NCI-H748 treated with DMSO at 0.1 percent for 48 hours (cell line): ENCODE measurements around the gene RPL38.
A peak's percentile ranks its signal among the peaks of the same experiment; 100 is the strongest.
"Not testable (repeated sequence)": the region's sequence is repeated elsewhere in the genome, so short reads cannot be mapped to it uniquely, and the experiment has no call there.

Experiments
- DNase-seq: peaks from one replicate; lab custom pipeline; 2025; lab: John Stamatoyannopoulos, UW

RPL38 gene

DNA sequence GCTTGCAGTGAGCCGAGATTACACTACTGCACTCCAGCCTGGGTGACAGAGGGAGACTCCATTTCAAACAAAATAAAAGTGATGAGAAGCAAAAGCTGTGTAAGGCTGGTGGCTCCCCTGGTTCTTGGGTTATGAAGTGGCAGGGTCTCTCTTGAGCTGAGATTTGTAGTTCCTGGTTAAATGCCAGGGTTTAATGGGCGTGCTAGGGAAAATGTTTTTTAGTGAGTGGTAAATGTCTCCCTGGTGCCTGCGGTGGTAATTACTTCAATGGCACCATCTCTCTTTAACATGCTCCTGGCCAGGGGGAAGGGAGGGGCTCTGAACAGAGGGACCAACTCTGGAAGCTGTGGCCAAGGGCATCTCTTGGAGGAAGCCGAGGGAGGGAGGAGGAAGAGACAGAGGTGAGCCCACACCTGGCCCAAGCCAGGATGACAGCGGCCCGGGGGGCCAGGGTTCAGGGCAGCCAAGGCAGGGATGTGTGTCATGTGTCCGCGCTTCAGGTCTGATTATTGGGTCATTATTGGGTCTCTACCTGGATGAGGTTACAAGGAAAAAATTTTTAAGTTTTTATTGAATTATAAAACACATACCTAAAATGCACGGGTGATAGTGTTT lies 17.8 kb upstream of the RPL38 start:
- DNase-seq = no peak

DNA sequence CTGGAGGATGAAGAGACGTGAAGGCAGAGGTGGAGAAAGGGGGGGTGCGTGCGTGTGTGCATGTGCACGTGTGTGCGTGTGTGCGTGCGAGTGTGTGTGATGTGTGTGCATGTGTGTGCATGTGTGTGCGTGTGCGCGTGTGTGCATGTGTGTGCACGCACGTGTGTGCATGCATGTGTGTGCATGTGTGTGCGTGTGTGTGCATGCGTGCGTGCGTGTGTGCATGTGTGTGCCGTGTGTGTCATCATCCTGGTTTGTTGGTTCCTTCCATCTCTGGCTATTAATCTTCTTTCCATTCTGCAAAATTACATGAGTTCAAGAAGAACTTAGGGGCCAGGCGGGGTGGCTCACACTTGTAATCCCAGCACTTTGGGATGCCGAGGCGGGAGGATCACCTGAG lies 17.0 kb upstream of the RPL38 start:
- no peak for DNase-seq

DNA sequence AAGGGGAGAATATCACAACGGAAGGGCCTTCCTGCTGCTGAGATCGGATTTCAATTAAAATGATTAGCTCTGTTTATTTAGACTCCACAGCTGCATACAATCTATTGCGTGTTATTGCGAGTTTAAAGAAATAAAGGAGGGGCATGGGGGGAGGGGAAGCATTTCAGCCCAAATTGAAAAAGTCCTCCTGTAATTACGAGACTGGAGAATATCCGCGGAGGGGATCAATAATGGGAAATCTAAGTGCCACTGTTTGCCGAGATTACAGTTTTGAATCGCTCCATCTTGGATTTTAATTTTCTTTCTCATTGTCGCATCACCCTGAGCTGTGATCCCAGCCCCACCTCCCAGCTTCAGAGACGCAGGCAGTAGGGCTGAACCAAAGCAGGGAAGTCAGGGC lies 15.7 kb upstream of the RPL38 start:
- DNase-seq = peak; percentile 53

DNA sequence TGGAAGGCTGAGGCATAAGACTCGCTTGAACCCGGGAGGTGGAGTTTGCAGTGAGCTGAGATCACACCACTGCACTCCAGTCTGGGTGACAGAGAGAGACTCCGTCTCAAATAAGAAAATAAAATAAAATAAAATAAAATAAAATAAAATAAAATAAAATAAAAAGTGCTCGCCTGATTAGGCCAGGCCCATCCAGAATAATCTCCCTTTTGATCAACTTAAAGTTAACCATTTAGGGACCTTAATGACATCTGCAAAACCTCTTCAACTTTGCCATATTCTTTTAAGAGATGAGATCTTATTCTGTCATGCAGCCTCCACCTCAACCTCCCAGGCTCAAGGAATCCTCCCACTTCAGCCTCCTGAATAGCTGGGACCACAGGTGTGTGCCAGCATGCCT lies 14.8 kb upstream of the RPL38 start:
- DNase-seq = not testable (repeated sequence)

DNA sequence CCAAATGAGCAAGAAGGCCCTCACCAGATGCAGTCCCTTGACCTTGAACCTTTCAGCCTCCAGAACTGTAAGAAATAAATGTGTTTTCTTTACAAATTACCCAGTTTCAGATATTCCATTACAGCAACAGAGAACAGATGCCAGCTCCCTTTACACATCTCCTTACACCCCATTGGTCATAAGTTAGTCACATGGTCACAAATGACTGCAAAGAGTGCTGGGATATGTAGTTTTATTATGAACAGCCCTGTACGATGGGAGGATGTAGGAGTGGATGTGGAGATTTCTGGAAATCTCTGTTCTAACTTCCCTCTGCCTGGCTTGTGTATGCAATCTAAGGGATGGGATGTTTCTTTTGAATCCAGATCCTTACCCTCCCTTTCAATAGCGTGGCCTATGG lies 13.3 kb upstream of the RPL38 start:
- DNase-seq = peak; percentile 7

DNA sequence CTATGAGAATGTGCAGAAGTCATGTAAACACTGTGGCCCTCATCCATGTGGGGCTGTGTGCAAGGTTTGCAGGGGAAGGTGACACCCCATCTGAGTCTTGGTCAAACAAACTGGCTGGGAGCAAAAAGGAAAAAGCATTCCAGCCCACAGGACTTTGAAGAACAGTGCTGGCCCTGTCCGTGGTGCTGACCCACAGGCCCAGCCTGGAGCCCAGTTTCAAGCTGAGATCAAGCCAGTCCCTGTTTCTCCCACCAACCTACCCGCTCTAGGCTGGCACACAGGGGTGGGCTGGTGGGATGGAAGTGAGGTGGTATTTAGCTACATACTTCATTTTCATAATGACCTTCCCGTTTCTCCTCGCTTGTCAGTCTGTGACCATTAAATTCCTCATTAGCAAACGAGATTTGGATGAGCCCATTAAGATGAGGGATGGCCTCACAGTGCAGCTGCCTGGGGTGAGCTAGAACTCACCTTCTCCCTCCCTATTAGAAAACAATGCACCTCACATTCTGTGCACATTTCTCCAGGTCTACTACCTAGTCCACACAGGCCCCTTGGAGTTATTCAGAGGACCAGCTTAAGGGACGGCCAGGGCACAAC lies 12.6 kb upstream of the RPL38 start:
- no peak for DNase-seq

DNA sequence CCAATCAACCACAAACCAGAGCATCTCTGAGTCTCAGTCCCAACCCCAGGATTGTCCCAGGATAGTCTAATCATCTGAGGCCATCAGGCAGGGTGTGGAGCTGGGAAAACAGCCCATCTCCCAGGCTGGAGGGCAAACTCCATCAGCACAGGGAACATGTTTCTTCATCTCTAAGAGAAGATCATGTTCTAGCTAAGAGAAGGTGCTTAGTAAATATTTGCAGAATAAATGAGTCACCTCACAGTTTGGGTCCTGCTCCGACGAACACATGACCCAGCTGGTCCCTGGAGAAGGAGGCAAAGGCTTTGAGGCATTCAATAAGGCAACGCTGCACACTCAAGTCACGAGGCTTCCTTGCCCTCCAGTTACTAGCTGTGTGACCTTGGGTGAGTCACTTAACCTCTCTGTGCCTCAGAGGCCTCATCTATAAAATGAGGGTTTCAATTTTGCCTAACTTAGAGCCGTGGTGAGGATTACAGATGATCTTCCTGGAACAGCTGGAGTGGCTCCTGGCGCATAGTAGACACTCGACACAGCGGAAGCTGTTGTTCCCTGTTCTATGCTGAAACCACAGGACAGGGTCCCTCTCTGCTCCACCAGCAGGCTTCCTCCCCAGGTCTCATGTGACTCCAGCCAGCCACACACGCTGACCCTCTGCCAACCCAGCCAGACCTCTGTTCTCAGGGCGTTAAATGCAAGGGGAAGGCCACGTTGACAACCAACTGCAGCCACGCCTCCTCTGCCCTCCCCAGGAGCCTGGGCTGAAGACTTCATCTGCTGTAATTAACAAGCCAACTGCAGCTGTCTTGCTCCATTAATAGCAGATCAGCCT lies 10.3 kb upstream of the RPL38 start:
- DNase-seq = no peak

DNA sequence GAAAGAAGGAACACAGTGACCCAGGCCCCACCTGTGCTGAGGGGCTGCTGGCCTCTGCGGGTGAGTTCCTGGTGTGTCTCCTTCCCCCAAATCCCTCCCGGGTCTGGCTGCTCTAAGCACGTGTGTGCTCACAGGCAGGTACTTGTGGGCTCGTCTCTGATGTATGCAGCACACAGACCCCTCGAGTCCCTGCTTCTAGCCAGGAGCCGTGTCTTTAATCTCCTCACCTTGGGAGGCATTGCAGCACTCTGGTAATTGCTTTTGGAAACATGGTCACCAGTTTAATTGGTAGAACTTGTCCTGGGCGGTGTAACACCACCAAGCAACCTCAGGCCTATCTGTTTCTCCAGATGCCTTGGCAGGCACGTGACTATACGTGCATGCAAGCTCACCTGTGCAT lies 8.8 kb upstream of the RPL38 start:
- DNase-seq = no peak

DNA sequence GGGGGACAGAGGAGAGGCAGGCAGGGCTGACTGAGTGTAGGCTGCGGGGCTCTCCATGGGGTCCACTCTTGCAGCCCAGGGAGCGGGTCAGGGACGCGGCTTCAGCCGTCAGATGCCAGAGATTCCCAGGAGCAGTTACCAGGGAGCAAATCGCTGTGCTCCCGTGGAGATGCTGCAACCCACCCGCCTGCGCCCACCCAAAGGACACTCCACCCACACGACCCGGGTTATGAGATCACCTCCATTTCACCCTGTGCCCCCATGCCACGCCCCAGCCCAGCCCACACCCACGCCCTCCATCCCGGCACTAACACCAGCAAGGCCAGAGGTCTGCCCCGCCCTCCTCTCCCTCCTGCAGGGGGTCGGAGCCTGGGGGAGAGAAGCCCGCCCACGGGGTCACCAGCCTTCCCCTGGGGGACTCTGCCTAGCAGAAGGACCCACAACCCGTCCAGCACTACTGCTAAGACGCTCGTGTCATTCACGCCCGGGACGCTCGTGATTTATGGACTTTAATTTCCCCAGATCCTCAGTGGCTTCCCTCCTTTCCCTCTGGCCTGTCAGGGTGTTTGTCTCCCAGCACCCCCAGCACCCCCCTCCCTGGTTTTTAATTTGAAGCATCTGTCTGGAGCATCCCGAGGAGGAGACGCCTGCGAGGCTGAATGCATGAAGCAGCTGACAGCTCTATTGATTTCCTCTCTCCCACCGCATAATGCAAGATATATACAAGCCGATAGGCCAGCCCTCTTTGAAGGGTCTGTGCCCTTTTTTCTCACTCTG lies 6.7 kb upstream of the RPL38 start:
- DNase-seq = no peak

DNA sequence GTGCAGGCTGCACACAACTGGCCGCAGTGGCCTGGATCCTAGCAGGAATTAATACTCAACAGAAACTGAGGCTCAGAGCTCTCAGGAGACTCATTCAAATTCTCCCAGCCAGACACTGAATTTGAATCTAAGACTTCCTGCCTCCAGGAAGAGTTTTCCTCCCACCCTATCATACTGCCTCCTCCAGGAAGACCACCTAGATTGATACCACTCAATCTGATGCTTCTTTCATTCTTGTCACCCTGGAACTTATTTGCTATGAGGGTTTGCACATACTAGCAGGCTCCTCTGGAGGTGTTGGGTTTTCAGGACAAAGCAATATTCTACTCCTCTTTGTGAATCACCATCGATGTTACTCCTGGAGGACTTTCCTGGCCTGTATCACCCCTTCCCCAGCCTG lies 5.7 kb upstream of the RPL38 start:
- DNase-seq = no peak

DNA sequence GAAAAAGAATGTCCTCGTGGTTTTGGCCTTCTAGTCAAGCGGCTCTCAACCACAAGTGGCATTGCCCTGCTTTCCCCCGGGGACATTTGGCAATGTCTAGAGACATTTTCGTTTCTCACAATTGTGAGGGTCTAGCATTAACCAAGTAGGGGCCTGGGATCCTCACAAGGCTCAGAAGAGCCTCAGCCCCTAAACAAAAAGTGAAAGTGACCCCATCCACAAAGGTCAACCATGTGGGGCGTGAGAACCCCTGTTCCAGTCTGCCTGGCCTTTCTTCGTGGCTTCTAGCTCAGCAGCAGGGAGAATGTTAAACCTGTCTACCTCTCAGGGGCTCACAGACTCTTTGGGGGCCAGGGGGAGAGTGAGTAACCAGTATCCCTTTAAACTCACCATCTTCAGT lies 4.8 kb upstream of the RPL38 start:
- no peak for DNase-seq

DNA sequence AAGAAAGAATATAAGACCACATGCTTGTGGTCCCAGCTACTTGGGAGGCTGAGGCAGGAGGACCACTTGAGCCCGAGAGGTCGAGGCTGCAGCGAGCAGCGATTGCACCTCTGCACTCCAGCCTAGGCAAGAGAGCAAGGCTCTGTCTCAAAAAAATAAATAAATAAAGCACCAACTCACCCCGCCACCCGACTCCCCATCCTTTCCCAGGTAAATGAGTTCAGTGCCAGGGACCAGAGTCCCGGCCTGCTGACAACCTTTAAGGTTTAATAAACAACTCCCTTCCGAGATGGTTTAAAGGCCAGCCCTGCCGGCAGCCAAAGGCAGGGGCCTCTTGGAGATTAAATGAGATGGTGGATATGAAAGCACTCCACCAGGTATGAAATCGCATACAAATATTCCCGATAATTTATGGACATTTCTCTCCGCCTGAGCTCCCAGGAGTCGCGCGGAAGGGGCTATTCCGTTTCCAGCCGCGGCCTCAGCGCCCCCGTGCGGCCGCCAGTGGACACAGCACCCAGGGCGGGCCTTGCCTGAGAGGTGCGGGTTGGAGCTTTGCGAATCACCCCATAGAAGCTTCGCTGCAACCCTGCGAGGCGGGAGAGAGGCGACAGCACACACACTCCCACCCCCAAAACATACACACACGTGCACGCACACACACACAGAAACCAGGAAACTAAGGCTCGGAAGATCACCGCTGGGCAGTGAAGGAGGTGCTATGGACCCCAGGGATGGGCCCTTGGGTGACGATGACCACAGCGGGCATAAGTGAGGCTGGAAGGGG lies 4.0 kb upstream of the RPL38 start:
- DNase-seq = peak; percentile 22

DNA sequence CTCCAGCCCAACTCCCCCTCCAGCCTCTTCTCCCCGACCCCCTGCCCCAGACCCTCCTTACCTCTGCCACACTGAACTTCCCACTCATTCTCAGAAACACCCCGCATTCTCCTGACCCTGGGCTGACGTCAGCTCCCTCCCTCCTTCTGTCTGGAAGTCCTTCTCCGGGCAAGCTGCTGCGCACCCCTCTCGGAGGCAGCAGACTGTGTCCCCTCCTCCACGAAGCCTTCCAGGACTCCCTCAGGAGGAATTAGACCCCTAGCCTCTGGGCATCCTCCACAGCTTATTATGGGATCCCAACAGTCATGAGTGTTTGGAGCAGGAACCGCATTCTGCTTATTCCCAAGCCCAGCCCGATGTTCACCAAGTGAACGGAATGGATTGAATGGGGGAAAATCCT lies 3.4 kb upstream of the RPL38 start:
- no peak for DNase-seq

DNA sequence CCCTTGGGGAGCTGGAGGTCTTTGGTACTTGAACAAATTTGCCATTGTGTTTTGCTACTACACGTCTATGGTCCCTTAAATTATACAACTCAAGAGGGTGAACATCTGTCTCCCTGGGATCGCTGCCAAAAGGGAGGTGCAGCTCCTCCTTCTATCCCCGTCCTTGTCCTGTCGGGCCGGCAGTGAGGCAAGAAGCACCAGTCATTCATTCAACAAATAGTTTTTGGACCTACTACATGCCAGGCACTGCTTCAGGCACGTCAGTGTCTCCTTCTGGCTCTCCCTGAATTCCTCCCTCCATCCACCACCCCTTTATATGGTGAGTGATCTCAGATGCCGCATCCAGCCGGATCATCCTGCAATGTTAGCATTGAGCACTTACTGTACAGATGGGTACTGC lies 2.2 kb upstream of the RPL38 start:
- DNase-seq = peak; percentile 24

DNA sequence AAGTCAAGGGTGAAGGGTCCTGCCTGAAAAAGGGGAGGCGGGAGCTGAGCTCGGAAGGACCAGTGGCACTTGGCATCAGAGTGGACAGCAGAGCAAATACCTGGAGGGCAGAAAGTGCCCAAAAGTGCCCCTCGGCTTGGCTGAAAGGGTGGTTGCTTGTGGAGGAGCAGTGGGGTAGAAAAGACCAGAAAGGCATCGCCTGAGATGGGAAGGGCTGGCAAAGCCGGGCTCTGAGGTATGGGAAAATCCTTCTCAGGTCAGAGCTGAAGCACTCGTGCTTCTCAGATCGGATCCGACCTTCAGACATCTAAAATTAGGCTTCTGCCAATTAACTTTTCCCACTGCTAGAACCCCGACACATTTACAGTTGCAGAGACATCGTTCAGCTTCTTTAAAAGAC lies 1.5 kb upstream of the RPL38 start:
- no peak for DNase-seq

DNA sequence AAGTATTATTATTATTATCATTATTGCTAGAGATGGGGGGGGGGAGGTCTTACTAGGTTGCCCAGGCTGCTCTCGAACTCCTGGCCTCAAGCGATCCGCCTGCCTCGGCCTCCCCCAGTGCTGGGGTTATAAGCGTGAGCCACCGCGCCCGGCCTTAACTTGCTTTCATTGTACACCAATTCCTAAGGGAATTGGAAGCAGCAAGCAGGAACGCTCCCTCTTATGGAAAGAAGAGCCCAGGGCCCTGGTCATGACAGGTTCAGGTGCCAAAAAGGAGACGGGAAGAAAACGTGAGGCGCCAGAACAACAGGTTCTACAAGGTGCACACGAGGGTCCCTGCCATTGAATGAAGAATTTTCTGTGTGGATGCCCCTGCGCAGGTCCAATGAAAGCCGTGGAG lies 540 bp upstream of the RPL38 start:
- no peak for DNase-seq

DNA sequence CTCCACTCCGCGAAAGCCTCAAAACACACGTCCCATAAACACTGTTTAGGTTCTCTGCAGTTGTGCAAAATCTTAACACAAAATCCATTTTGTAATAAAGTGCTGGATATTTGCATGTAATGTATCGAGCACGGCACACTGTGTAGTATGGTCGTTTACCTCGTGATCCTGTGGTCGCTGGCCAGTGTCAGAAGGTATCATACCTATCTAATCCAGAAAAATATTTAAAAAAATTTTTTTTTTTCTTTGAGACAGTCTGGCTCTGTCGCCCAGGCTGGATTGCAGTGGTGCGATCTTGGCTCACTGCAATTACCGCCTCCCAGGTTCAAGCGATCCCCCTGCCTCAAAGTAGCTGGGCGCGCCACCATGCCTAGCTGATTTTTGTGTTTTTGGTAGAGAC lies 996 bp downstream of the RPL38 start:
- no peak for DNase-seq

DNA sequence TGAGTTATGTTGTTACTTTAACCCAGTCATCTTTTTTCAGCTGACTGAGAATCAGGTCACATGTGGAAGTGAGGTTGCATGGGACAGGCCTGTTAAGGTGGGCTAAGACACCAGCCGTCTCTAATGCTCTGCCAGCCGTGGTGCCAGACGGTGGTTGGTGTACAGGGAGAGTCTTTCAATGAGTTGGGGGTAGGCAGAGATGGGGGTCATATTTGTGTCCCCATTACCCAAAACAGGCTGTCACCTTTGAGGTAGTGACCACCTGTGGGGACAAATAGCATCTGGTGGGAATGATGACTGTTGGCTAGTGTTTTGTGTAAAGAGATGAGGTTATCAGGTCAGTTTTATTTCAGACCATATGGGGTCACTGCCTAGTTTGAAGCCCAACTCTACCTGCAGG lies 1.8 kb downstream of the RPL38 start:
- DNase-seq = no peak

DNA sequence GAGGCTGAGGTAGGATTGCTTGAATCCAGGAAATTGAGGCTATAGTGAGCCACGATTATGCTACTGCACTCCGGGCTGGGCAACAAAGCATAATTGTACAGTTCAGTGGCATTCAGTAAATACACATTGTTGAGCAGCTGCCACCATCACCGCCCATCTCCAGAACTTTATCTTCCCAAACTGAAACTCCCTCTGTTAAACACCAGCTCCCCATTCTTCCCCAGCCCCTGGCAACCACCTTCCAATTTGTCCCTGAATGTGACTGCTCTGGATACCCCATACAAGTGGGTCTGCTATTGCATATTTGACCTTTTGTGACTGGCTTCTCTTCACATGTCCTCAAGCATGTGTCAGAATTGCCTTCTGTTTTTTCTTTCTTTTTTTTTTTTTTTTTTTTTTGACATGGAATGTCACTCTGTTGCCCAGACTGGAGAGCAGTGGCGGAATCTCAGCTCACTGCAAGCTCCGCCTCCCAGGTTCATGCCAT lies 2.9 kb downstream of the RPL38 start:
- DNase-seq = no peak

DNA sequence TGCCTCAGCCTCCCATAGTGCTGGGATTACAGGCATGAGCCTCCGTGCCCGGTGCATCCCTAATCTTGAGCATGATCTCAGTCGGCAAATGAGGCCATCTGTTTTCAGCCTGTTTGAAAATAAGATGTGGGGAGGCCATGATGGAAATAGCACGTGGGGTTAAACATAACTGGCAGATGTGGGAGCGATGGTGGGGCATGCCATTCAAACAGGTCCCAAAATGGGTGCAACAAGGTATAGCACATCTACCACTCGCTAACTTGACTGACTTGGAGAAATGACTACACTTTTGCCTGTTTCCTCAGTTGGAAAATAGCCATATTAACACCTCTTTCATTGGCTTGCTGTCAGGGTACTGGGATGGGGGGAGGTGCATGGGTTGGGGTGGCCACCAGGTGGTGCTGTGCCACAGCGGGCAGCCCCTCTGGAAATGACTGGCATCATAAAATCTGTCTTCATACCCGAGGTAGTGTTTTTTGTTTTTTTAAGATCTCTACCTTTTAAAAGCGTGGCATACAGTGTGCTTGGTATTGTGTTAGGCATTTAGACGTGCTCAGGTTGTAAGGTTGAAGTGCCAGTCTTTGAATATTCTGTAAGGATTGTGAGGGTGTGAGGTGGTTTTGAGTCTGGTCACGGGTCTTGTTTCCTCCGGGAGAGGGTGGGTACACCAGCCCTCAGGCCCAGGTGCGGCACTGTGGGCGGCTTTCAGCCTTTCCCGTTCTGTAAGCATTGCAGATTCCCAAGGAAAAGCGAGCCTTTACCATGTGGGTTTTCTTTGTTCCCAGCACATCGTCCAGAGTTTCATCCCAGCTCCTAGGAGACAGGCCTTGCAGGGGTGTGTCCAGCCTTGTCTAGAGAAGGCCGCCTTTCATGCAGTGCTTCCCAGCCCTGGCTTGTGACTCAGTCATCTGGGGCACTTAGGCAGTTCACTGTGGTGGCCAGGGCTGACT lies 7.0 kb downstream of the RPL38 start:
- DNase-seq = no peak
